HepG2 (cell line): Measurements from ENCODE around the gene FAM222A.

Source experiments
- FOXK2 ChIP-seq: fragments of 450-650 bp; IDR thresholded peaks from 2 replicates; pipeline ENCODE4 v1.6.1; 2016
- HIC2 ChIP-seq: sonication (generic); formaldehyde crosslinking; IDR thresholded peaks from 2 replicates; pipeline ENCODE4 v1.9.0; 2022; ENCODE audit warnings: low read depth, missing genetic modification reagents
- HOXA7 ChIP-seq: sonication (generic); formaldehyde crosslinking; IDR thresholded peaks from 2 replicates; pipeline ENCODE4 v1.8.1; 2022; ENCODE audit warnings: mild to moderate bottlenecking, missing genetic modification reagents, moderate library complexity
- MBD4 ChIP-seq: IDR thresholded peaks from 2 replicates; pipeline ENCODE4 v1.6.1; 2012; ENCODE audit warnings: low read length, inconsistent platforms, borderline replicate concordance
- ZNF569 ChIP-seq: sonication (generic); formaldehyde crosslinking; IDR thresholded peaks from 2 replicates; pipeline ENCODE4 v1.5.0; 2020; ENCODE audit warnings: mild to moderate bottlenecking, missing genetic modification reagents, moderate library complexity, borderline replicate concordance

GRCh38 chr12:109783135-109783964 is 69.7 kb downstream of the FAM222A start:
- no peak for TF ChIP-seq ZNF569 (CRISPR knock-in tag)
- TF ChIP-seq HIC2 (CRISPR knock-in tag), result no peak
- no peak for TF ChIP-seq FOXK2
- no peak for TF ChIP-seq MBD4
- no peak for TF ChIP-seq HOXA7 (CRISPR knock-in tag)
